Activated CD8-positive, alpha-beta memory T cell treated with anti-CD3 and anti-CD28 coated beads for 4 hours (primary cell): Measurements from ENCODE around the gene CCDC167.
"Not testable (repeated sequence)": the region's sequence is repeated elsewhere in the genome, so short reads cannot be mapped to it uniquely, and the experiment has no call there.

Source experiments
- DNase-seq, 2 donors: peaks; one replicate each; pipeline ENCODE4 v3.0.0-alpha.2; 2020; ENCODE audit warnings: low read depth in 2 of 2

The CCDC167 gene

GRCh38 chr6:37511201-37511600 is 11.5 kb upstream of the CCDC167 start:
- DNase-seq: no peak

- DNase-seq: no peak
Measured at GRCh38 chr6:37507690-37508421, 8.2 kb upstream of the CCDC167 start.

GRCh38 chr6:37507077-37507476 is 7.4 kb upstream of the CCDC167 start:
- no peak for DNase-seq

GRCh38 chr6:37506479-37506878 is 6.8 kb upstream of the CCDC167 start:
- no peak for DNase-seq

GRCh38 chr6:37504024-37504423 is 4.3 kb upstream of the CCDC167 start:
- DNase-seq: no peak

- DNase-seq: no peak
Measured at GRCh38 chr6:37503309-37503965, 3.7 kb upstream of the CCDC167 start.

- no peak for DNase-seq
Measured at GRCh38 chr6:37502703-37503291, 3.1 kb upstream of the CCDC167 start.

GRCh38 chr6:37501632-37502491 is 2.2 kb upstream of the CCDC167 start:
- DNase-seq: no peak

GRCh38 chr6:37500904-37501303 is 1.2 kb upstream of the CCDC167 start:
- not testable (repeated sequence) for DNase-seq

- DNase-seq: no peak
Measured at GRCh38 chr6:37500294-37500608, 558 bp upstream of the CCDC167 start.

- DNase-seq: no peak
Measured at GRCh38 chr6:37496951-37497885, 2.5 kb downstream of the CCDC167 start.

GRCh38 chr6:37495244-37495934 is 4.3 kb downstream of the CCDC167 start:
- no peak for DNase-seq

- DNase-seq: no peak
Measured at GRCh38 chr6:37493661-37493995, 6.1 kb downstream of the CCDC167 start.

GRCh38 chr6:37492991-37493660 is 6.6 kb downstream of the CCDC167 start:
- no peak for DNase-seq

GRCh38 chr6:37492236-37492972 is 7.3 kb downstream of the CCDC167 start:
- DNase-seq: no peak

- DNase-seq: no peak
Measured at GRCh38 chr6:37491830-37492208, 7.9 kb downstream of the CCDC167 start.

- DNase-seq: no peak
Measured at GRCh38 chr6:37491171-37491829, 8.4 kb downstream of the CCDC167 start.

- no peak for DNase-seq
Measured at GRCh38 chr6:37490536-37491170, 9.0 kb downstream of the CCDC167 start.
